Measurements from ENCODE around the gene PTCH1.

DNA sequence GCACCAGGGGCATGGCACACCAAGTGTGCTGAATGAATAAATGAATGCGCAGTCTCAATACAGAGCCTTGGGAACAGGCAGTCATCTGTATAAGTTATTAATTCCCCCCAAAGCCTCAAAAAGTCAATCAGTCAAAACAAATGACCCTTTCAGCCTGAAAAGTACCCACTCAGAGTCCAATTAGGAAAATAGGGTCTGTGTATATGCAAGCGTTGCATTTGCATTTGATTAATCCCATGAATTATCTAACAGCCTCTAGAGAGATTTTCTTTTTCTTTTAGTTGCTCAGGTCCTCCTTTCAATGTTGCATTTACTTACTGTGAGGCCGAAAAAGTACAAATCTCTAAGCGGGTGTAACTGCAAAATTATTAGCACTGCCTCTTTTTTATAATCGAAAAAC is 23.4 kb downstream of the PTCH1 start:
- TF ChIP-seq POLR2A (IDR thresholded peaks at IDR 0.05) = no peak
- TF ChIP-seq, protein P1, sequence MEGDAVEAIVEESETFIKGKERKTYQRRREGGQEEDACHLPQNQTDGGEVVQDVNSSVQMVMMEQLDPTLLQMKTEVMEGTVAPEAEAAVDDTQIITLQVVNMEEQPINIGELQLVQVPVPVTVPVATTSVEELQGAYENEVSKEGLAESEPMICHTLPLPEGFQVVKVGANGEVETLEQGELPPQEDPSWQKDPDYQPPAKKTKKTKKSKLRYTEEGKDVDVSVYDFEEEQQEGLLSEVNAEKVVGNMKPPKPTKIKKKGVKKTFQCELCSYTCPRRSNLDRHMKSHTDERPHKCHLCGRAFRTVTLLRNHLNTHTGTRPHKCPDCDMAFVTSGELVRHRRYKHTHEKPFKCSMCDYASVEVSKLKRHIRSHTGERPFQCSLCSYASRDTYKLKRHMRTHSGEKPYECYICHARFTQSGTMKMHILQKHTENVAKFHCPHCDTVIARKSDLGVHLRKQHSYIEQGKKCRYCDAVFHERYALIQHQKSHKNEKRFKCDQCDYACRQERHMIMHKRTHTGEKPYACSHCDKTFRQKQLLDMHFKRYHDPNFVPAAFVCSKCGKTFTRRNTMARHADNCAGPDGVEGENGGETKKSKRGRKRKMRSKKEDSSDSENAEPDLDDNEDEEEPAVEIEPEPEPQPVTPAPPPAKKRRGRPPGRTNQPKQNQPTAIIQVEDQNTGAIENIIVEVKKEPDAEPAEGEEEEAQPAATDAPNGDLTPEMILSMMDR (IDR thresholded peaks at IDR 0.05) = no peak
